ENCODE results near the gene TMEM176B. TPM values are rescaled to one million over a fixed set of nuclear protein-coding genes. Genes with fewer than 3 reads are reported as not detected.

TMEM176B gene
- polyA plus RNA-seq, 3 donors = 30.6 to 1,279 (median 415) TPM

DNA sequence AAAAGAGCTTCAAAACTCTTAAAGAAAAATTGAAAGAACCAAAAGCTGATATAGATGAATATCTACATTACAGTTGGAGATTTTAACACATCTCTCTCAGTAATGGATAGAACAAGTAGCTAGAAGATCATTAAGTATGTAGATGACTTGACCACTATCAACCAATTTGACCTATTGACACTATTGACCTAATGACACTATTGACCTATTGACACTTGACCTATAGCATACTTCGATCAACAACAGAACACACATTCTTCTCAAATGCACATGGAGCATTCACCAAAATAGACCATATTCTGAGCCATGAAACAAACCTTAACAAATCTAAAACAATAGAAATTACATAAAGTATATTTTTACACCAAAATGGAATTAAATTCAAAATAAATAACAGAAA, 40.7 kb downstream of the TMEM176B start:
- 100% methylated on average over 1 of the region's 1 CpG for WGBS (ENCODE audit: insufficient coverage)
- H4K20me1 ChIP-seq (ENCODE audit: insufficient read depth, low read length) = no peaks in the 10 kb centered on the region
- no peaks in the 10 kb centered on the region for H3K27me3 ChIP-seq (ENCODE audit: control insufficient read depth in 2 of 2, insufficient read depth in 2 of 2, low read length in 2 of 2)
- peaks cover 0 to 4% of the 10 kb centered on the region in 2 donors for H3K9me3 ChIP-seq (replicated peaks in 1 of 2; ENCODE audit: control insufficient read depth in 1 of 2, insufficient read depth in 1 of 2, low read length in 2 of 2)
- Mint-ChIP-seq H3K36me3 (peaks cover 10 to 18% of the 10 kb centered on the region in 2 donors), H3K4me1 (peaks cover 23% of the 10 kb centered on the region), H3K4me3 (no peak overlapping the region), H3K27me3 (ENCODE audit: low read depth in 3 of 3) (peaks cover 0 to 5% (median 0%) of the 10 kb centered on the region in 3 donors), H3K9me3 (peaks cover 6 to 20% (median 10%) of the 10 kb centered on the region in 7 donors), H3K27ac (no peak overlapping the region)
- no peaks in the 10 kb centered on the region for H3K79me2 ChIP-seq (ENCODE audit: insufficient read depth, low read length)
- TF ChIP-seq, protein P1, sequence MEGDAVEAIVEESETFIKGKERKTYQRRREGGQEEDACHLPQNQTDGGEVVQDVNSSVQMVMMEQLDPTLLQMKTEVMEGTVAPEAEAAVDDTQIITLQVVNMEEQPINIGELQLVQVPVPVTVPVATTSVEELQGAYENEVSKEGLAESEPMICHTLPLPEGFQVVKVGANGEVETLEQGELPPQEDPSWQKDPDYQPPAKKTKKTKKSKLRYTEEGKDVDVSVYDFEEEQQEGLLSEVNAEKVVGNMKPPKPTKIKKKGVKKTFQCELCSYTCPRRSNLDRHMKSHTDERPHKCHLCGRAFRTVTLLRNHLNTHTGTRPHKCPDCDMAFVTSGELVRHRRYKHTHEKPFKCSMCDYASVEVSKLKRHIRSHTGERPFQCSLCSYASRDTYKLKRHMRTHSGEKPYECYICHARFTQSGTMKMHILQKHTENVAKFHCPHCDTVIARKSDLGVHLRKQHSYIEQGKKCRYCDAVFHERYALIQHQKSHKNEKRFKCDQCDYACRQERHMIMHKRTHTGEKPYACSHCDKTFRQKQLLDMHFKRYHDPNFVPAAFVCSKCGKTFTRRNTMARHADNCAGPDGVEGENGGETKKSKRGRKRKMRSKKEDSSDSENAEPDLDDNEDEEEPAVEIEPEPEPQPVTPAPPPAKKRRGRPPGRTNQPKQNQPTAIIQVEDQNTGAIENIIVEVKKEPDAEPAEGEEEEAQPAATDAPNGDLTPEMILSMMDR (IDR thresholded peaks at IDR 0.05) = no peak
- intact Hi-C loops (cut with micrococcal nuclease) = no loop called here
- no peak overlapping the region for H3K4me3 ChIP-seq (replicated peaks in 1 of 3; ENCODE audit: low read depth in 2 of 3, low read length in 3 of 3)
- no peaks in the 10 kb centered on the region for H3K36me3 ChIP-seq (replicated peaks in 1 of 2; ENCODE audit: control insufficient read depth in 1 of 2, insufficient read depth in 2 of 2, low read length in 2 of 2)
- peaks cover 17 to 20% of the 10 kb centered on the region in 2 donors for H3K4me1 ChIP-seq (ENCODE audit: control insufficient read depth in 1 of 2, insufficient read depth in 2 of 2, low read length in 2 of 2)
- H3K9ac ChIP-seq (ENCODE audit: insufficient read depth, low read length, poor library complexity, severe bottlenecking) = no peak overlapping the region
- DNase-seq = no peak
- H2AFZ ChIP-seq (ENCODE audit: insufficient read depth, low read depth, low read length, poor library complexity, severe bottlenecking) = no peak overlapping the region
- H3K4me2 ChIP-seq (replicated peaks; ENCODE audit: extremely low read depth, low read length, poor library complexity, severe bottlenecking) = no peak overlapping the region
- no peak overlapping the region for H3K27ac ChIP-seq (ENCODE audit: low read depth in 1 of 2, low read length in 2 of 2)

DNA sequence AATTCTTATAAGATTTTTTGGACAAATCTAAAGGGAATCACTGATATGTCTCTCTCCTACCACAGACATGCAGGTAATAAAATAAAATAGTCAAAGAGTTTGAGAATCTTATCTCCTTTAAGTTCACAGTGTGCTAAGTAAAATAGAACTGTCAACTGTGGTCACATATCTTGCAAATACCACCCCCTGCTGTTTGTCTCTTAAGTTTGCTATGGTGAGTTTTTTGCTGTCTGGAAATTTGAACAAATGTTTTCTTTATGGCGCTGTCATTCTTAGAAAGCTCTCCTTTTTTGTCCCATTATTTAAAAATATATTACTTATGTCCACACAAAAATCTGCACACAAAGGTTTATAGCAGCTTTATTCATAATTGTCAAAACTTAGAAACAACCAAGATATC, 43.3 kb downstream of the TMEM176B start:
- Histone ChIP-seq H3K79me2 (ENCODE audit: insufficient read depth, low read length) (no peaks in the 10 kb centered on the region), H3K4me3 (replicated peaks in 1 of 3; ENCODE audit: low read depth in 2 of 3, low read length in 3 of 3) (no peak overlapping the region), H2AFZ (ENCODE audit: insufficient read depth, low read depth, low read length, poor library complexity, severe bottlenecking) (no peak overlapping the region), H3K27ac (ENCODE audit: low read depth in 1 of 2, low read length in 2 of 2) (no peak overlapping the region), H3K27me3 (ENCODE audit: control insufficient read depth in 2 of 2, insufficient read depth in 2 of 2, low read length in 2 of 2) (no peaks in the 10 kb centered on the region), H3K4me1 (ENCODE audit: control insufficient read depth in 1 of 2, insufficient read depth in 2 of 2, low read length in 2 of 2) (peaks cover 35 to 42% of the 10 kb centered on the region in 2 donors), H4K20me1 (ENCODE audit: insufficient read depth, low read length) (no peaks in the 10 kb centered on the region), H3K36me3 (replicated peaks in 1 of 2; ENCODE audit: control insufficient read depth in 1 of 2, insufficient read depth in 2 of 2, low read length in 2 of 2) (no peaks in the 10 kb centered on the region), H3K4me2 (replicated peaks; ENCODE audit: extremely low read depth, low read length, poor library complexity, severe bottlenecking) (no peak overlapping the region), H3K9me3 (replicated peaks in 1 of 2; ENCODE audit: control insufficient read depth in 1 of 2, insufficient read depth in 1 of 2, low read length in 2 of 2) (peaks cover 0 to 4% of the 10 kb centered on the region in 2 donors), H3K9ac (ENCODE audit: insufficient read depth, low read length, poor library complexity, severe bottlenecking) (no peak overlapping the region)
- peaks cover 6 to 13% of the 10 kb centered on the region in 2 donors for H3K36me3 Mint-ChIP-seq
- intact Hi-C loops (cut with micrococcal nuclease) = no loop called here
- peak in 2 of 3 donors; percentile 41 to 43 for DNase-seq
- H3K9me3 Mint-ChIP-seq = peaks cover 5 to 17% (median 9%) of the 10 kb centered on the region in 7 donors
- TF ChIP-seq, protein P1 (IDR thresholded peaks at IDR 0.05) = peak; percentile 63
- H3K27me3 Mint-ChIP-seq (ENCODE audit: low read depth in 3 of 3) = peaks cover 0 to 4% (median 0%) of the 10 kb centered on the region in 3 donors
- peaks cover 43% of the 10 kb centered on the region for H3K4me1 Mint-ChIP-seq
- no peak overlapping the region for H3K4me3 Mint-ChIP-seq
- H3K27ac Mint-ChIP-seq = no peak overlapping the region
- WGBS (ENCODE audit: insufficient coverage) = no CpG with 5 or more reads among the region's 1 CpG

Data from CD14-positive monocyte (primary cell).